Left renal cortex interstitium (tissue), 4 donors: ENCODE results near the gene PILRA. TPM values are rescaled to one million over a fixed set of nuclear protein-coding genes. Genes with fewer than 3 reads are reported as not detected.
"Not testable (repeated sequence)": the region's sequence is repeated elsewhere in the genome, so short reads cannot be mapped to it uniquely, and the experiment has no call there.

Experiments
- DNase-seq, 4 donors: peaks; one replicate each; pipeline ENCODE4 v3.0.0-alpha.2; 2013; ENCODE audit warnings: low read depth in 4 of 4, low spot score in 2 of 4, missing footprints in 1 of 4
- polyA plus RNA-seq, 4 donors: library from polyadenylated mRNA; unstranded; fragments of 120-200 nt; gene quantifications; one replicate each; pipeline ENCODE4 v1.2.1, GENCODE V29; 2013; ENCODE audit not compliant: insufficient read length in 4 of 4

PILRA gene
- polyA plus RNA-seq, 4 donors = 3.1 to 8.7 (median 5.8) TPM

- no peak for DNase-seq
These were observed 16.1 kb upstream of the PILRA start for GRCh38 chr7:100357131-100357561.

GRCh38 chr7:100358027-100358856 lies 15.0 kb upstream of the PILRA start, which contains the start of gene PILRB:
PILRB (plus strand) TSS chr7:100358117; CDS start chr7:100358303, 186 bp downstream.
- DNase-seq = no peak

GRCh38 chr7:100358857-100359212 lies 14.5 kb upstream of the PILRA start:
- DNase-seq = no peak

- no peak for DNase-seq
These were observed 13.0 kb upstream of the PILRA start for GRCh38 chr7:100360135-100360854.

GRCh38 chr7:100363098-100363497 lies 10.2 kb upstream of the PILRA start:
- no peak for DNase-seq

- DNase-seq = not testable (repeated sequence)
These were observed 9.5 kb upstream of the PILRA start for GRCh38 chr7:100363797-100364196.

- no peak for DNase-seq
These were observed 8.8 kb upstream of the PILRA start for GRCh38 chr7:100364480-100364879.

- DNase-seq = not testable (repeated sequence)
These were observed 7.3 kb upstream of the PILRA start for GRCh38 chr7:100365998-100366367.

GRCh38 chr7:100366411-100367250 lies 6.7 kb upstream of the PILRA start:
- DNase-seq = no peak

GRCh38 chr7:100367251-100367620 lies 6.1 kb upstream of the PILRA start:
- DNase-seq = no peak

GRCh38 chr7:100367676-100368613 lies 5.3 kb upstream of the PILRA start:
- no peak for DNase-seq

- DNase-seq = no peak
These were observed 4.2 kb upstream of the PILRA start for GRCh38 chr7:100369105-100369504.

GRCh38 chr7:100370303-100370702 lies 3.0 kb upstream of the PILRA start:
- no peak for DNase-seq

GRCh38 chr7:100370746-100371145 lies 2.5 kb upstream of the PILRA start:
- DNase-seq = no peak

- DNase-seq = no peak
These were observed 1.6 kb upstream of the PILRA start for GRCh38 chr7:100371561-100372171.

GRCh38 chr7:100372256-100372655 lies 1.0 kb upstream of the PILRA start:
- no peak for DNase-seq

GRCh38 chr7:100372694-100373093 lies 593 bp upstream of the PILRA start:
- no peak for DNase-seq

- DNase-seq = not testable (repeated sequence)
These were observed 747 bp downstream of the PILRA start for GRCh38 chr7:100373870-100374598.

GRCh38 chr7:100374601-100375000 lies 1.3 kb downstream of the PILRA start:
- no peak for DNase-seq
